GM23338 (cell line): ENCODE data around the gene FANCC. TPM values are rescaled to one million over a fixed set of nuclear protein-coding genes. Genes with fewer than 3 reads are reported as not detected.

ENCODE experiments used
- ATAC-seq: fragments of 200-7000 bp; cut with Tn5 transposase; 3 replicates; pipeline ENCODE4 v1.9.1; 2020
- DNase-seq: peaks from one replicate; pipeline ENCODE4 v3.0.0-alpha.2; 2015; ENCODE audit warnings: low spot score
- H2AFZ ChIP-seq: fragments of 200-600 bp; sonication (generic); 2 replicates; pipeline ENCODE4 v1.8.0; 2016; ENCODE audit warnings: antibody characterized with exemption, mild to moderate bottlenecking, moderate library complexity
- H3F3A ChIP-seq: fragments of 200-600 bp; sonication (generic); replicated peaks from 2 replicates; pipeline ENCODE4 v1.8.0; 2017; ENCODE audit warnings: antibody characterized with exemption, mixed run types, low read depth
- H3K27ac ChIP-seq: fragments of 200-600 bp; sonication (generic); 2 replicates; pipeline ENCODE4 v1.6.1; 2016; ENCODE audit warnings: low read depth
- H3K27me3 ChIP-seq: fragments of 200-600 bp; sonication (generic); 2 replicates; pipeline ENCODE4 v1.8.0; 2016; ENCODE audit warnings: mild to moderate bottlenecking, mixed run types, moderate library complexity; ENCODE audit not compliant: insufficient read depth
- H3K36me3 ChIP-seq: fragments of 200-600 bp; sonication (generic); 2 replicates; pipeline ENCODE4 v1.8.0; 2016; ENCODE audit warnings: mild to moderate bottlenecking; ENCODE audit not compliant: insufficient read depth
- H3K4me1 ChIP-seq: fragments of 200-600 bp; sonication (generic); 2 replicates; pipeline ENCODE4 v1.8.0; 2016; ENCODE audit warnings: mild to moderate bottlenecking, moderate library complexity; ENCODE audit not compliant: insufficient read depth
- H3K4me2 ChIP-seq: fragments of 200-600 bp; sonication (generic); 2 replicates; pipeline ENCODE4 v1.7.1; 2017; ENCODE audit warnings: mixed run types
- H3K4me3 ChIP-seq: fragments of 200-600 bp; sonication (generic); 2 replicates; pipeline ENCODE4 v1.6.1; 2016; ENCODE audit warnings: mixed run types
- H3K79me2 ChIP-seq: fragments of 200-600 bp; sonication (generic); replicated peaks from 2 replicates; pipeline ENCODE4 v1.8.0; 2017; ENCODE audit warnings: mild to moderate bottlenecking; ENCODE audit not compliant: insufficient read depth
- H3K9me2 ChIP-seq: fragments of 200-600 bp; sonication (generic); 2 replicates; pipeline ENCODE4 v1.8.0; 2017; ENCODE audit not compliant: insufficient read depth
- H4K20me1 ChIP-seq: fragments of 200-600 bp; sonication (generic); replicated peaks from 2 replicates; pipeline ENCODE4 v1.8.0; 2017; ENCODE audit warnings: mild to moderate bottlenecking; ENCODE audit not compliant: insufficient read depth
- H3K27ac Mint-ChIP-seq: 2 replicates; pipeline ENCODE4 v1.8.0; 2020; ENCODE audit warnings: inconsistent platforms, mild to moderate bottlenecking, moderate library complexity, mixed read lengths
- H3K27me3 Mint-ChIP-seq: 3 replicates; pipeline ENCODE4 v1.8.0; 2022; ENCODE audit warnings: low read depth, mild to moderate bottlenecking, moderate library complexity, mixed read lengths, inconsistent platforms; ENCODE audit not compliant: insufficient read depth, poor library complexity
- H3K36me3 Mint-ChIP-seq: 3 replicates; pipeline ENCODE4 v1.8.0; 2021; ENCODE audit warnings: low read depth, mild to moderate bottlenecking, inconsistent platforms, moderate library complexity, mixed read lengths
- H3K4me1 Mint-ChIP-seq: 3 replicates; pipeline ENCODE4 v1.8.0; 2020; ENCODE audit warnings: mild to moderate bottlenecking, inconsistent platforms, mixed read lengths
- H3K4me3 Mint-ChIP-seq: 3 replicates; pipeline ENCODE4 v1.8.0; 2021; ENCODE audit warnings: moderate library complexity, mild to moderate bottlenecking, inconsistent platforms, mixed read lengths
- H3K9me3 Mint-ChIP-seq: 3 replicates; pipeline ENCODE4 v1.8.0; 2020; ENCODE audit warnings: moderate library complexity, mild to moderate bottlenecking, inconsistent platforms, mixed read lengths
- EZH2phosphoT487 ChIP-seq: fragments of 200-600 bp; sonication (generic); IDR thresholded peaks from one replicate; pipeline ENCODE4 v1.8.1; 2018; ENCODE audit warnings: antibody characterized with exemption; ENCODE audit not compliant: unreplicated experiment
- NANOG ChIP-seq: IDR thresholded peaks from 2 replicates; pipeline ENCODE4 v1.6.1; 2016; ENCODE audit warnings: antibody characterized with exemption, borderline replicate concordance
- POLR2AphosphoS5 ChIP-seq: IDR thresholded peaks from 2 replicates; pipeline ENCODE4 v1.6.1; 2016; ENCODE audit warnings: antibody characterized with exemption, low read depth
- STAT1 ChIP-seq: IDR thresholded peaks from one replicate; pipeline ENCODE4 v1.6.1; 2016; ENCODE audit warnings: antibody characterized with exemption; ENCODE audit not compliant: unreplicated experiment
- ZNF114 ChIP-seq: fragments of 250-450 bp; sonication (Bioruptor Pico); IDR thresholded peaks from 2 replicates; pipeline ENCODE4 v1.5.0; 2020; ENCODE audit warnings: mild to moderate bottlenecking, moderate library complexity
- polyA plus RNA-seq: library from polyadenylated mRNA; unstranded; fragments of >200 nt; fragmentation: Nextera tagmentation; extraction: Ambion mirVana; gene quantifications from 2 replicates; pipeline ENCODE4 v1.2.1, GENCODE V29; 2016
- total RNA-seq: library from RNA; depleted of rRNA; stranded (reverse); fragments of >200 nt; shearing (Covaris generic); gene quantifications from 2 replicates; pipeline ENCODE4 v1.2.3, GENCODE V29; 2014
- TF ChIP-seq, protein P1 (sequence below), 2 experiments: fragments of 200-600 bp in 1 of 2; sonication (generic) in 1 of 2; conservative IDR thresholded peaks; 2 replicates each; pipeline versions ENCODE4 v1.5.1 to v1.6.1; 2016 to 2017; ENCODE audit warnings: antibody characterized with exemption in 2 of 2, low read depth in 2 of 2, mild to moderate bottlenecking in 2 of 2, moderate library complexity in 1 of 2
- TF ChIP-seq, protein P2 (sequence below): IDR thresholded peaks from one replicate; pipeline ENCODE4 v1.6.1; 2018; ENCODE audit warnings: antibody characterized with exemption; ENCODE audit not compliant: unreplicated experiment
- TF ChIP-seq, protein P3 (sequence below): IDR thresholded peaks from 2 replicates; pipeline ENCODE4 v1.6.1; 2016; ENCODE audit warnings: antibody characterized with exemption

Gene FANCC
- total and polyA plus RNA-seq, 2 experiments from 2014 or later = 7.8 to 18.1 TPM

DNA sequence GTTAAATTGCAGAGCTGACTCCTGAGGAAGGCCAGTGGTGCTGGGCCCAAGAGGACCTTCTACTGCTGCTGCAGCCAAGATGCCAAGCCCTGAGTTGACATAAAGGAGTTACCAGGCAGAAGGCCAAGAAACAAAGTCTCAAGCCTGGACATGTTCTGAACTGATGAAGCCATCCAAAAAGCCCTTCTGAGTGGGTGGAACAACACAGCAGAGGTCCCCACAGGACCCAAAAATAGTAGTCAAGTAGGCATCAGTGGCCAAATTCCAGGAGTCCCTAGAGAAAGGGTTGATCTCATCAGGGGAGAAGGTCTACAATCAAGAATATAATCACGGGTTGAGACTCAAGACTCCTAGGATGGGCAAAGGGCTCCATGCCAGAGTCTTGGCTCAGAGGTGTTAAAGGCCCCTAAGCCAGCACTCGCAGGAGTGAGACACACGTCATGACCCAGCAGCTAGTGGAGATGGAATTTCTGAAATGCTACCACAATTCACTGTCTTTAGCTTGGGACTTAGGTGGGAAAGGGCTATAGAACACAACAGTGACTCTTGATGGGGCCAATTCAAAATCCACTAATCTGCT, 119.7 kb downstream of the FANCC start:
- H3K79me2 ChIP-seq = no peaks in the 10 kb centered on the region
- H3K4me3 Mint-ChIP-seq = no peak overlapping the region
- TF ChIP-seq, protein P1, sequence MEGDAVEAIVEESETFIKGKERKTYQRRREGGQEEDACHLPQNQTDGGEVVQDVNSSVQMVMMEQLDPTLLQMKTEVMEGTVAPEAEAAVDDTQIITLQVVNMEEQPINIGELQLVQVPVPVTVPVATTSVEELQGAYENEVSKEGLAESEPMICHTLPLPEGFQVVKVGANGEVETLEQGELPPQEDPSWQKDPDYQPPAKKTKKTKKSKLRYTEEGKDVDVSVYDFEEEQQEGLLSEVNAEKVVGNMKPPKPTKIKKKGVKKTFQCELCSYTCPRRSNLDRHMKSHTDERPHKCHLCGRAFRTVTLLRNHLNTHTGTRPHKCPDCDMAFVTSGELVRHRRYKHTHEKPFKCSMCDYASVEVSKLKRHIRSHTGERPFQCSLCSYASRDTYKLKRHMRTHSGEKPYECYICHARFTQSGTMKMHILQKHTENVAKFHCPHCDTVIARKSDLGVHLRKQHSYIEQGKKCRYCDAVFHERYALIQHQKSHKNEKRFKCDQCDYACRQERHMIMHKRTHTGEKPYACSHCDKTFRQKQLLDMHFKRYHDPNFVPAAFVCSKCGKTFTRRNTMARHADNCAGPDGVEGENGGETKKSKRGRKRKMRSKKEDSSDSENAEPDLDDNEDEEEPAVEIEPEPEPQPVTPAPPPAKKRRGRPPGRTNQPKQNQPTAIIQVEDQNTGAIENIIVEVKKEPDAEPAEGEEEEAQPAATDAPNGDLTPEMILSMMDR (conservative IDR thresholded peaks at IDR 0.05; ENCODE audit: low read depth in 2 of 2) = no peak
- TF ChIP-seq NANOG (no peak), POLR2AphosphoS5 (no peak)
- no peak for DNase-seq
- H3K9me3 Mint-ChIP-seq = no peaks in the 10 kb centered on the region; the same call in 2 of the 3 replicates
- H3K36me3 Mint-ChIP-seq = no peaks in the 10 kb centered on the region
- H3K4me1 Mint-ChIP-seq = peaks cover 18% of the 10 kb centered on the region; the same call in 2 of the 3 replicates
- no peaks in the 10 kb centered on the region for H4K20me1 ChIP-seq
- H3K9me2 ChIP-seq = peaks cover 3% of the 10 kb centered on the region; the same call in 1 of the 2 replicates
- peaks cover 7% of the 10 kb centered on the region for H3K27me3 Mint-ChIP-seq
- ATAC-seq = no peak
- H3K4me1 ChIP-seq = peaks cover 7% of the 10 kb centered on the region
- H3K36me3 ChIP-seq = no peaks in the 10 kb centered on the region
- no peak overlapping the region for H3K27ac ChIP-seq
- H3K27ac Mint-ChIP-seq = no peak overlapping the region; the same call in 1 of the 2 replicates
- no peaks in the 10 kb centered on the region for H3F3A ChIP-seq
- H2AFZ ChIP-seq = no peak overlapping the region
- no peak overlapping the region for H3K4me3 ChIP-seq
- H3K4me2 ChIP-seq = no peak overlapping the region
- no peaks in the 10 kb centered on the region for H3K27me3 ChIP-seq

DNA sequence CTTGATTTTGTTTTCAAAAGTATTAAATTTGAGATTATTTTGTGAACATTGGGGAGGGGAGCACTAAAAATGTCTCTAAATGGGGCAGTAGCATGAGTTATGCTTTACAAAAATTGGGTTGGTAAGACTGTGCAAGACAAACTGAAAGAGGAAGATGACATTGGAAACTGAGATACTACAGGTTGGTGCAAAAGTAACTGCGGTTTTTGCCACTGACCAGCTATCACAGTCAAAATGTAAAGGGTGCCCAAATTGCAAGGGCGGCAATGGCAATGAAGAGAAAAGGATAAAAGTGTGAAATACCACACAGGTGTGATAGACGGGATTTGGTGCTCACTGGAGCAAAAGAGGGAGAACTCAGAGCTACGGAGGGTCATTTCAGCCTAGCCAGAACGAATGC, 124.0 kb downstream of the FANCC start:
- DNase-seq (no peak), ATAC-seq (no peak)
- Mint-ChIP-seq H3K27me3 (peaks cover 11% of the 10 kb centered on the region), H3K27ac (no peak overlapping the region), H3K36me3 (no peaks in the 10 kb centered on the region), H3K4me3 (no peak overlapping the region), H3K4me1 (peaks cover 24% of the 10 kb centered on the region), H3K9me3 (no peaks in the 10 kb centered on the region)
- H2AFZ ChIP-seq = no peak overlapping the region
- H3K79me2 ChIP-seq = no peaks in the 10 kb centered on the region
- H3K27me3 ChIP-seq = no peaks in the 10 kb centered on the region
- H3F3A ChIP-seq = no peaks in the 10 kb centered on the region
- peaks cover 3% of the 10 kb centered on the region for H3K9me2 ChIP-seq
- no peak overlapping the region for H3K4me2 ChIP-seq
- H4K20me1 ChIP-seq = no peaks in the 10 kb centered on the region
- H3K4me1 ChIP-seq = no peaks in the 10 kb centered on the region
- no peaks in the 10 kb centered on the region for H3K36me3 ChIP-seq
- H3K4me3 ChIP-seq = no peak overlapping the region
- H3K27ac ChIP-seq = no peak overlapping the region
- TF ChIP-seq ZNF114 (CRISPR knock-in tag) (no peak), POLR2AphosphoS5 (no peak), EZH2phosphoT487 (no peak), STAT1 (no peak)
- TF ChIP-seq, protein P2, sequence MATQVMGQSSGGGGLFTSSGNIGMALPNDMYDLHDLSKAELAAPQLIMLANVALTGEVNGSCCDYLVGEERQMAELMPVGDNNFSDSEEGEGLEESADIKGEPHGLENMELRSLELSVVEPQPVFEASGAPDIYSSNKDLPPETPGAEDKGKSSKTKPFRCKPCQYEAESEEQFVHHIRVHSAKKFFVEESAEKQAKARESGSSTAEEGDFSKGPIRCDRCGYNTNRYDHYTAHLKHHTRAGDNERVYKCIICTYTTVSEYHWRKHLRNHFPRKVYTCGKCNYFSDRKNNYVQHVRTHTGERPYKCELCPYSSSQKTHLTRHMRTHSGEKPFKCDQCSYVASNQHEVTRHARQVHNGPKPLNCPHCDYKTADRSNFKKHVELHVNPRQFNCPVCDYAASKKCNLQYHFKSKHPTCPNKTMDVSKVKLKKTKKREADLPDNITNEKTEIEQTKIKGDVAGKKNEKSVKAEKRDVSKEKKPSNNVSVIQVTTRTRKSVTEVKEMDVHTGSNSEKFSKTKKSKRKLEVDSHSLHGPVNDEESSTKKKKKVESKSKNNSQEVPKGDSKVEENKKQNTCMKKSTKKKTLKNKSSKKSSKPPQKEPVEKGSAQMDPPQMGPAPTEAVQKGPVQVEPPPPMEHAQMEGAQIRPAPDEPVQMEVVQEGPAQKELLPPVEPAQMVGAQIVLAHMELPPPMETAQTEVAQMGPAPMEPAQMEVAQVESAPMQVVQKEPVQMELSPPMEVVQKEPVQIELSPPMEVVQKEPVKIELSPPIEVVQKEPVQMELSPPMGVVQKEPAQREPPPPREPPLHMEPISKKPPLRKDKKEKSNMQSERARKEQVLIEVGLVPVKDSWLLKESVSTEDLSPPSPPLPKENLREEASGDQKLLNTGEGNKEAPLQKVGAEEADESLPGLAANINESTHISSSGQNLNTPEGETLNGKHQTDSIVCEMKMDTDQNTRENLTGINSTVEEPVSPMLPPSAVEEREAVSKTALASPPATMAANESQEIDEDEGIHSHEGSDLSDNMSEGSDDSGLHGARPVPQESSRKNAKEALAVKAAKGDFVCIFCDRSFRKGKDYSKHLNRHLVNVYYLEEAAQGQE = no peak
- TF ChIP-seq, protein P1 (conservative IDR thresholded peaks at IDR 0.05; ENCODE audit: low read depth in 2 of 2) = no peak
- TF ChIP-seq, protein P3, sequence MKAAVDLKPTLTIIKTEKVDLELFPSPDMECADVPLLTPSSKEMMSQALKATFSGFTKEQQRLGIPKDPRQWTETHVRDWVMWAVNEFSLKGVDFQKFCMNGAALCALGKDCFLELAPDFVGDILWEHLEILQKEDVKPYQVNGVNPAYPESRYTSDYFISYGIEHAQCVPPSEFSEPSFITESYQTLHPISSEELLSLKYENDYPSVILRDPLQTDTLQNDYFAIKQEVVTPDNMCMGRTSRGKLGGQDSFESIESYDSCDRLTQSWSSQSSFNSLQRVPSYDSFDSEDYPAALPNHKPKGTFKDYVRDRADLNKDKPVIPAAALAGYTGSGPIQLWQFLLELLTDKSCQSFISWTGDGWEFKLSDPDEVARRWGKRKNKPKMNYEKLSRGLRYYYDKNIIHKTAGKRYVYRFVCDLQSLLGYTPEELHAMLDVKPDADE = no peak
